ENCODE data around the gene SLC2A3.
"Not testable (repeated sequence)": the region's sequence is repeated elsewhere in the genome, so short reads cannot be mapped to it uniquely, and the experiment has no call there.

Gene SLC2A3

GRCh38 chr12:7935590-7936581 lies at the start of gene SLC2A3:
Gene SLC2A3, minus strand, starts transcription at chr12:7936187. Its CDS starts 153 bp downstream, at chr12:7936034.
- peak; percentile 36 to 65 for DNase-seq (ENCODE audit: low read depth in 2 of 2)

GRCh38 chr12:7984900-7985299 lies 48.9 kb upstream of the SLC2A3 start:
- no peak for DNase-seq (ENCODE audit: low read depth in 2 of 2)

- DNase-seq (ENCODE audit: low read depth in 2 of 2): not testable (repeated sequence)
Measured at GRCh38 chr12:7983460-7983859, 47.5 kb upstream of the SLC2A3 start.

DNA sequence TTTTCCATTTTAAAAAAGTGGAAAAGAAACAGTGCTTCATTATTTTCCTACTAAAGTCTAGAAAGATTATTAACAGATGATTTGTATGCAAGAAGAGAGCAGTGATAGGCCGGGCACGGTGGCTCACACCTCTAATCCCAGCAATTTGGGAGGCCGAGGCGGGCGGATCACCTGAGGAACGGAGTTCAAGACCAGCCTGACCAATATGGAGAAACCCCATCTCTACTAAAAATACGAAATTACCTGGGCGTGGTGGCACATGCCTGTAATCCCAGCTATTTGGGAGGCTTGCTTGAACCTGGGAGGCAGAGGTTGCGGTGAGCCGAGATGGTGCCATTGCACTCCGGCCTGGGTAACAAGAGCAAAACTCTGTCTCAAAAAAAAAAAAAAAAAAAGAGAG lies 47.0 kb upstream of the SLC2A3 start:
- not testable (repeated sequence) for DNase-seq (ENCODE audit: low read depth in 2 of 2)

DNA sequence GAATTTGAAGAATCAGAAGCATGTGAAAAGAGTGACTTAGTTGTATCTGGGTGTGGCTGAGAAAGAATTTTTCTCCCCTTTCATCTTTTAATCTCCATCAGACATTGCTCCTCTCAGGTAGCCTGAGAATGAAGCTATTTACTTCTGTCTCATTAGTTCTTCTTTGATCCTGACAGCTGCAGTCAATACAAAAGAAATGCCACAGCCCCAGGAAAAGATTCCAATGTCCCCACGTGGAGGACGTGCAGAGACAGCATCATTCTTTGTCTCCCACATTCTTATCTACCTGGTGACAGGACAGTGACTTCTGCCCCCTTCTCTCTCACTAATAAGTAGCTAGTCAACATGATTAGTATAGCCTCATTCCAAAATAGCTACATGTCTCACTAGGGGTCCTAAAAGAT lies 46.3 kb upstream of the SLC2A3 start:
- DNase-seq (ENCODE audit: low read depth in 2 of 2): not testable (repeated sequence)

DNA sequence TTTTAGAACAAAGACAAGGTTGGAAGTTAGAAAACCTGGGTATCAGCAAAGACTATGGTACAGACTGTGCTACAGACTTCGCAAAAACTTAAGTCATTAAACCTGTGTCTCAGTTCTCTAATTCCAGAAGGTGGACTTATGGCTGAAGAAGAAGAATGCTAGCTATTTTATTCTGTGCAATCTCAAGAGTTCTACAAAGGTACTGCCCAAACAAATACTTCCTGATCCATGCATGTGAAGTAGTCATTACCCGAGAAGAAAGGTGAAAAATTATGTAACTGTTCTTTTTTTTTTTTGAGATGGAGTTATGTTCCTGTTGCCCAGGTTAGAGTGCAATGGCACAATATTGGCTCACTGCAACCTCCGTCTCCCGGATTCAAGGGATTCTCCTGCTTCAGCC lies 45.5 kb upstream of the SLC2A3 start:
- DNase-seq (ENCODE audit: low read depth in 2 of 2): no peak

GRCh38 chr12:7977351-7978124 lies 41.6 kb upstream of the SLC2A3 start:
- DNase-seq (ENCODE audit: low read depth in 2 of 2): not testable (repeated sequence)

DNA sequence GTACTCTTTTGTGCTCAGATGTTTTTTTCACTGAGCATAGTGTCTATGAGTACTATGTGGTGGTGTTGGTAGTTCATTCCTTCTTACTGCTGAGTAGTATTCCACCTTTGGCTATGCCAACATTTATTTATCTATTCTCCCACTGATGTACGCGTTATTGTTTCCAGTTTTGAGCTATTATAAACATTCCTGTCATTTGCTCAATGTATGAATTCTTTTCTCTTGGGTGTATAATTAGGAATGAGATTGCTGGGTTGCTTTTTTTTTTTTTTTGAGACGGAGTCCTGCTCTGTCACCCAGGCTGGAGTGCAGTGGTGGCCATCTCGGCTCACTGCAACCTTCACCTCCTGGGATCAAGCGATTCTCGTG lies 37.5 kb upstream of the SLC2A3 start:
- DNase-seq (ENCODE audit: low read depth in 2 of 2): no peak

GRCh38 chr12:7972734-7973456 lies 36.9 kb upstream of the SLC2A3 start:
- DNase-seq (ENCODE audit: low read depth in 2 of 2): no peak

- DNase-seq (ENCODE audit: low read depth in 2 of 2): not testable (repeated sequence)
Measured at GRCh38 chr12:7972269-7972668, 36.3 kb upstream of the SLC2A3 start.

- not testable (repeated sequence) for DNase-seq (ENCODE audit: low read depth in 2 of 2)
Measured at GRCh38 chr12:7971765-7972164, 35.8 kb upstream of the SLC2A3 start.

DNA sequence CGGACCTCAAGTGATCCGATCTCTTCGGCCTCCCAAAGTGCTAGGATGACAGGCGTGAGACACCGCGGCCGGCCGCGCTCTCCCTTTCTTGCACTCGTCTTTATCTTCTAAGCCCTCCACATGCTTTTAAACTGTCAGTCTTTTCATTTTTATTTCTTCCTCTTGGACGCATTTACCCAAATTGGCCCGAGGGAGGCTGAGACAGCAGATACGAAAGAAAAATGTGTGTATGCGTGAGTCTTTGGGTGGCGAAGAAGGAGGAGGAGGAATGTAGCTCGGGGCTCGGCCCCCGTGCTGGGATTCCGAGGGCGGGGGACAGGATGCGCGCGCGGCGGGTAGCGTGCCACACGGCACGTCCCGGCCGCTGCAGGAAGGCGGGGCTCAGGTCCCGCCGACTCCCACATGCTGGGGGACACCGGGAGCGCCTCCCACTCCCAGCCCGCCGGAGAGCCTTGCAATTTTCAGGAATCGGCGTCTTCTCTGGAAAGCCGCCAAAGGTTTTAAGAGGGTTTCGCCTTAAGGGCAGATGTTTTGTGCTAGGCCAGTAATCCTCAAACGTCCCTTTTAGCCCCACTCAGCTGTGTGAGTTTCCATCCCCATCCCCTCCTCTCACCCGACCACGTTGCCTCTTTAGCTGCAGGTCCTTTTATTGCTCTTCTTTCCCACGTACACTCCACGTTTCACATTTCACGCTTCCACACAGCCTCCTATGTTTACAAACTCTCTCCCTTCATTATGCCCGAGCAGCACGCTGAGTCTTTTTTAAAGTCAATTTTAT lies 34.7 kb upstream of the SLC2A3 start:
- DNase-seq (ENCODE audit: low read depth in 2 of 2): peak; percentile 63 to 84

DNA sequence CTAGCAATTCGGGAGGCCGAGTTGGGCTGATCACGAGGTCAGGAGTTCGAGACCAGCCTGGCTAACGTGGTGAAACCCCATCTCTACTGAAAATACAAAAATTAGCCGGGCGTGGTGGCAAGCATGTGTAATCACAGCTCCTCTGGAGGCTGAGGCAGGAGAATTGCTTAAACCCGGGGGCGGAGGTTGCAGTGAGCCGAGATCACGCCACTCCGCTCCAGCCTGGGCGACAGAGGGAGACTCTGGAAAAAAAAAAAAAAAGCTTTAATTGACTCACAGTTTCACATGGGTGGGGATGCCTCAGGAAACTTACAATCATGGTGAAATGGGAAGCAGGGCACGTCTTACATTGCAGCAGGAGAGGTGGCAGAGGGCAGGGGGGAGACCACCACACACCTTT lies 30.6 kb upstream of the SLC2A3 start:
- no peak for DNase-seq (ENCODE audit: low read depth in 2 of 2)

- not testable (repeated sequence) for DNase-seq (ENCODE audit: low read depth in 2 of 2)
Measured at GRCh38 chr12:7964669-7965068, 28.7 kb upstream of the SLC2A3 start.

GRCh38 chr12:7961395-7962178 lies 25.6 kb upstream of the SLC2A3 start:
- DNase-seq (ENCODE audit: low read depth in 2 of 2): no peak

GRCh38 chr12:7959701-7960121 lies 23.7 kb upstream of the SLC2A3 start:
- DNase-seq (ENCODE audit: low read depth in 2 of 2): peak in 1 of 2 donors; percentile 40

GRCh38 chr12:7959278-7959677 lies 23.3 kb upstream of the SLC2A3 start:
- DNase-seq (ENCODE audit: low read depth in 2 of 2): no peak

DNA sequence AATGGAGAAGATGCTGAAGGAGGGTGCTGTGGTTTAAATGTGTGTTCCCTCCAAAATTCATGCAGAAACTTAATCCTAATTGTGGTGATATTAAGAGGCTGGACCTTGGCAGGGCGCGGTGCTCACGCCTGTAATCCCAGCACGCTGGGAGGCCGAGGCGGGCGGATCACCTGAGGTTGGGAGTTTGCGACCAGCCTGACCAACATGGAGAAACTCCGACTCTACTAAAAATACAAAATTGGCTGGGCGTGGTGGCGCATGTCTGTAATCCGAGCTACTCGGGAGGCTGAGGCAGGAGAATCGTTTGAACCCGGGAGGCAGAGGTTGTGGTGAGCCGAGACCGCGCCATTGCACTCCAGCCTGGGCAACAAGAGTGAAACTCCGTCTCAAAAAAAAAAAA lies 18.9 kb upstream of the SLC2A3 start:
- DNase-seq (ENCODE audit: low read depth in 2 of 2): not testable (repeated sequence)

GRCh38 chr12:7954418-7954817 lies 18.4 kb upstream of the SLC2A3 start:
- not testable (repeated sequence) for DNase-seq (ENCODE audit: low read depth in 2 of 2)

- DNase-seq (ENCODE audit: low read depth in 2 of 2): not testable (repeated sequence)
Measured at GRCh38 chr12:7953912-7954311, 17.9 kb upstream of the SLC2A3 start.

All from activated CD8-positive, alpha-beta memory T cell treated with anti-CD3 and anti-CD28 coated beads for 4 hours (primary cell).